ENCODE data around the gene ATP9B. TPM values are rescaled to one million over a fixed set of nuclear protein-coding genes. Genes with fewer than 3 reads are reported as not detected.
A peak's percentile ranks its signal among the peaks of the same experiment; 100 is the strongest.

Gene ATP9B
- total RNA-seq, 2 donors from 2014 or later, result 22.5 to 72.9 TPM

DNA sequence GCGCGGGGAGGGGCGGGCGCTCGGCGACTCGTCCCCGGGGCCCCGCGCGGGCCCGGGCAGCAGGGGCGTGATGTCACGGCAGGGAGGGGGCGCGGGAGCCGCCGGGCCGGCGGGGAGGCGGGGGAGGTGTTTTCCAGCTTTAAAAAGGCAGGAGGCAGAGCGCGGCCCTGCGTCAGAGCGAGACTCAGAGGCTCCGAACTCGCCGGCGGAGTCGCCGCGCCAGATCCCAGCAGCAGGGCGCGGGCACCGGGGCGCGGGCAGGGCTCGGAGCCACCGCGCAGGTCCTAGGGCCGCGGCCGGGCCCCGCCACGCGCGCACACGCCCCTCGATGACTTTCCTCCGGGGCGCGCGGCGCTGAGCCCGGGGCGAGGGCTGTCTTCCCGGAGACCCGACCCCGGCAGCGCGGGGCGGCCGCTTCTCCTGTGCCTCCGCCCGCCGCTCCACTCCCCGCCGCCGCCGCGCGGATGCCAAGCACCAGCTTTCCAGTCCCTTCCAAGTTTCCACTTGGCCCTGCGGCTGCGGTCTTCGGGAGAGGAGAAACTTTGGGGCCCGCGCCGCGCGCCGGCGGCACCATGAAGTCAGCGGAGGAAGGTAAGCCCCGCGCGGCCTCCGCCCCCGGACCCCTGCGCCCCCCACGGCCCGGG lies 326.7 kb downstream of the ATP9B start, which contains the start of gene NFATC1:
NFATC1 (plus strand) TSS at position 170 of the 644 bp plus-strand sequence; CDS start at position 465, 295 bp downstream.
- peak; percentile 11 for ATAC-seq (ENCODE audit: insufficient number of reproducible peaks, low FRiP score, low read depth)
- H3K27ac ChIP-seq, result peak within 1 kb of the TSS; percentile 95 to 98
- H3K36me3 ChIP-seq, result no peaks in the 10 kb centered on the region
- H3K27me3 ChIP-seq (replicated peaks; ENCODE audit: insufficient read depth), result no peaks in the 10 kb centered on the region
- no peak for TF ChIP-seq CTCF (IDR thresholded peaks at IDR 0.05)
- DNase-seq (ENCODE audit: low spot score), result peak; percentile 68
- H3K9me3 ChIP-seq, result no peaks in the 10 kb centered on the region
- H3K4me1 ChIP-seq (ENCODE audit: control insufficient read depth in 1 of 2, low read depth in 2 of 2), result peaks cover 20 to 32% of the 10 kb centered on the region in 2 donors
- H3K4me3 ChIP-seq, result peak within 1 kb of the TSS; percentile 82

- Histone ChIP-seq H3K27ac (peak overlapping the region; percentile 79 to 93), H3K4me3 (peak overlapping the region; percentile 82), H3K9me3 (no peaks in the 10 kb centered on the region), H3K36me3 (no peaks in the 10 kb centered on the region), H3K27me3 (replicated peaks; ENCODE audit: insufficient read depth) (no peaks in the 10 kb centered on the region), H3K4me1 (ENCODE audit: control insufficient read depth in 1 of 2, low read depth in 2 of 2) (peaks cover 20 to 32% of the 10 kb centered on the region in 2 donors)
- TF ChIP-seq CTCF (IDR thresholded peaks at IDR 0.05), result no peak
- DNase-seq (ENCODE audit: low spot score) (no peak), ATAC-seq (ENCODE audit: insufficient number of reproducible peaks, low FRiP score, low read depth) (no peak)
Measured at GRCh38 chr18:79396431-79397246, 327.4 kb downstream of the ATP9B start.

GRCh38 chr18:79397247-79397829 lies 328.1 kb downstream of the ATP9B start:
- TF ChIP-seq CTCF (IDR thresholded peaks at IDR 0.05), result no peak
- no peaks in the 10 kb centered on the region for H3K36me3 ChIP-seq
- ATAC-seq (ENCODE audit: insufficient number of reproducible peaks, low FRiP score, low read depth) (no peak), DNase-seq (ENCODE audit: low spot score) (no peak)
- no peaks in the 10 kb centered on the region for H3K27me3 ChIP-seq (replicated peaks; ENCODE audit: insufficient read depth)
- H3K4me3 ChIP-seq, result peak overlapping the region; percentile 82
- H3K27ac ChIP-seq, result no peak overlapping the region
- peaks cover 20 to 37% of the 10 kb centered on the region in 2 donors for H3K4me1 ChIP-seq (ENCODE audit: control insufficient read depth in 1 of 2, low read depth in 2 of 2)
- H3K9me3 ChIP-seq, result no peaks in the 10 kb centered on the region

GRCh38 chr18:79397830-79398761 lies 328.9 kb downstream of the ATP9B start:
- Histone ChIP-seq H3K4me1 (ENCODE audit: control insufficient read depth in 1 of 2, low read depth in 2 of 2) (peaks cover 18 to 38% of the 10 kb centered on the region in 2 donors), H3K36me3 (no peaks in the 10 kb centered on the region), H3K27ac (no peak overlapping the region), H3K9me3 (no peaks in the 10 kb centered on the region), H3K27me3 (replicated peaks; ENCODE audit: insufficient read depth) (no peaks in the 10 kb centered on the region), H3K4me3 (no peak overlapping the region)
- TF ChIP-seq CTCF (IDR thresholded peaks at IDR 0.05), result no peak
- no peak for DNase-seq (ENCODE audit: low spot score)
- ATAC-seq (ENCODE audit: insufficient number of reproducible peaks, low FRiP score, low read depth), result no peak

Data from thoracic aorta (tissue), 2 donors.